ENCODE measurements around the gene GPR173. TPM values are rescaled to one million over a fixed set of nuclear protein-coding genes. Genes with fewer than 3 reads are reported as not detected.

GPR173 gene
- total RNA-seq, 1 donor from 2014 or later, result 2.1 TPM

DNA sequence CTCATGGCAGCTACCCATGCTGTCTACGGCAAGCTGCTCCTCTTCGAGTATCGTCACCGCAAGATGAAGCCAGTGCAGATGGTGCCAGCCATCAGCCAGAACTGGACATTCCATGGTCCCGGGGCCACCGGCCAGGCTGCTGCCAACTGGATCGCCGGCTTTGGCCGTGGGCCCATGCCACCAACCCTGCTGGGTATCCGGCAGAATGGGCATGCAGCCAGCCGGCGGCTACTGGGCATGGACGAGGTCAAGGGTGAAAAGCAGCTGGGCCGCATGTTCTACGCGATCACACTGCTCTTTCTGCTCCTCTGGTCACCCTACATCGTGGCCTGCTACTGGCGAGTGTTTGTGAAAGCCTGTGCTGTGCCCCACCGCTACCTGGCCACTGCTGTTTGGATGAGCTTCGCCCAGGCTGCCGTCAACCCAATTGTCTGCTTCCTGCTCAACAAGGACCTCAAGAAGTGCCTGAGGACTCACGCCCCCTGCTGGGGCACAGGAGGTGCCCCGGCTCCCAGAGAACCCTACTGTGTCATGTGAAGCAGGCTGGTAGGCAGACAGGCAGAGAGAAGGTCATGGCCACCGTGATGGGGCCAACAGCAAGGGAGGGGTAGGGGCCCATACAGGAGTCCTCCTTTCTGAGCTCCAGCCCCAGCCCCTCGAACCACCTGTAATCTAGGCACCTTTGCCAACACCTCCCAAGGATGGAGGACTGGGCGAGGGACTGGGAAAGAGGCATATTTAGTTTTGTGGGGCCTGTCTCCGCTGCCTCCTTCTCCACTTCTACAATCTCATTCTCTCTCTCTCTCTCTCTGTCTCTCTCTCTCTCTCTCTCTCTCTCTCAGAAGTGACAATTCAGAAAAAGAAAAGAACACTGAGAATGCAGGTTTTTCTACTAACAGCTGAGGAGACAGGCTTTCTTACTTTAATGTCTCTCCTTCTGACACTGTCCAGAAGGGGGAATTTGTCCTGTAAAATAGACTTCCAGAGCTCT, 28.9 kb downstream of the GPR173 start:
- DNase-seq (ENCODE audit: low spot score in 2 of 2), result peak in 1 of 2 donors; percentile 31
- Histone ChIP-seq H3K4me1 (no peaks in the 10 kb centered on the region), H3K36me3 (no peaks in the 10 kb centered on the region), H3K27ac (no peak overlapping the region), H3K4me3 (no peak overlapping the region), H3K27me3 (no peaks in the 10 kb centered on the region), H3K9me3 (no peaks in the 10 kb centered on the region)
- TF ChIP-seq, protein P1, sequence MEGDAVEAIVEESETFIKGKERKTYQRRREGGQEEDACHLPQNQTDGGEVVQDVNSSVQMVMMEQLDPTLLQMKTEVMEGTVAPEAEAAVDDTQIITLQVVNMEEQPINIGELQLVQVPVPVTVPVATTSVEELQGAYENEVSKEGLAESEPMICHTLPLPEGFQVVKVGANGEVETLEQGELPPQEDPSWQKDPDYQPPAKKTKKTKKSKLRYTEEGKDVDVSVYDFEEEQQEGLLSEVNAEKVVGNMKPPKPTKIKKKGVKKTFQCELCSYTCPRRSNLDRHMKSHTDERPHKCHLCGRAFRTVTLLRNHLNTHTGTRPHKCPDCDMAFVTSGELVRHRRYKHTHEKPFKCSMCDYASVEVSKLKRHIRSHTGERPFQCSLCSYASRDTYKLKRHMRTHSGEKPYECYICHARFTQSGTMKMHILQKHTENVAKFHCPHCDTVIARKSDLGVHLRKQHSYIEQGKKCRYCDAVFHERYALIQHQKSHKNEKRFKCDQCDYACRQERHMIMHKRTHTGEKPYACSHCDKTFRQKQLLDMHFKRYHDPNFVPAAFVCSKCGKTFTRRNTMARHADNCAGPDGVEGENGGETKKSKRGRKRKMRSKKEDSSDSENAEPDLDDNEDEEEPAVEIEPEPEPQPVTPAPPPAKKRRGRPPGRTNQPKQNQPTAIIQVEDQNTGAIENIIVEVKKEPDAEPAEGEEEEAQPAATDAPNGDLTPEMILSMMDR (IDR thresholded peaks at IDR 0.05), result no peak
- intact Hi-C loops (cut with DNase I), result no loop called here

DNA sequence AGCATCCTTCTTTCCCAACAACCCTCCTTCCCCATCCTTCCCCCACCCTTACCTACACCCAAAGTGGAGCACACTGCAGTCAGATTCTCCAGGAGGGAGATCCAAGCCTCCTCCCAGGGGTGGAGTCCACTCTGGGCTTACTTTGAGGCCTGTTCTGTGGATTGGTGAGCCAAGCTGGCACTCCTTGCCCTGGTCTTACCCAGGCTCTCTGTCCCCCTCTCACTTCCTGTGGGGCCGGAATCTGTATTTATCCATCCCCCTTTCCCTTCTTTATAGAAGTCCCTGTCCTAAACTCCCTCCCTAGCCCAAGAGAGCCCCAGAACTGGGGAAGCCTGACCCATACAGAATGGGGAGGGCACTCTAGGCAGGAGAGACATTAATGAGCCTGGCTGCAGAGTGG, 30.4 kb downstream of the GPR173 start:
- intact Hi-C loops (cut with DNase I), result no loop called here

DNA sequence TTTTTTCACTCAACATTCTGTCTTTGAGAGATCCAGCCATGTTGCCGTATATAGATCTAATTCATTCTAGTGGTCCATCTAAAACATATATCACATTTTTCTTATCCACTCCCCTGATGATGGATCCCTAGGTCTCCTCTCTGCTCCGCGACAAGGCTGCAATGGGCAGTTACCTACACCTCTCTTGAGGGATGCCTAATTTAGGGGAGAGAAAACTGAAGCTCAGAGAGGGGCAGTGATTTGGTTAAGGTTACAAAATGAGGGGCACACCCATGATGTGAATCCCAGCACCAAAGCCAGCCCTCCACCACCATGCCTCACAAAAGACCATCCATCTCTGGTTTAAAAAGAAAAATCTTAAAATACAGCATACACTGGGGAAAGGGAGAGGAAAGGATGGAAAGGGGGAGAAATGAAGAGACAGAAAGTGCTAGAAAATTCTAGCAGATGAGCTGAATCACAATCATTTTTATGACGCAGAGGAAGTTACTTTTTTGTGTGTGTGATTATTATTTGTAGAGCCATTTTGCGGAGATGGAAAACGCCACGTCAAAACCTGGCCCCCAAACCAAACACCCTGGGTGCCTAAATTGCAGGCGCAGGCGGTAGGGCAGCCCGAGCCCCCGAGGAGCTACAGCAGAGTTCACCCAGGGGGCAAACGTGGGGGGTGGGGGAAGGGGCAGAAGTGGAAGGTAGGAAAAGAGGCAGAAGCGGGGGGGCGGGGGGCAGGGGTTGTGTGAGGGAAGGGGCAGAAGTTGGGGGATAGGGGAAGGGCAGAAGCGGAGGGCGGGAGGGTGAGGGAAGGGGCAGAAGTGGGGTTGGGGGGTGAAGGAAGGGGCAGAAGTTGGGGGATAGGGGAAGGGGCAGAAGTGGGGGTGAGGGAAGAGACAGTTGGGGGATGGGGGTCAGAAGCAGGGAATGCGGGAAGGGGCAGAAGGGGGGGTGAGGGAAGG, 32.3 kb downstream of the GPR173 start:
- H3K27ac ChIP-seq, result peak overlapping the region; percentile 88 to 96
- no peaks in the 10 kb centered on the region for H3K9me3 ChIP-seq
- peaks cover 4 to 16% of the 10 kb centered on the region in 2 donors for H3K36me3 ChIP-seq
- TF ChIP-seq, protein P1 (IDR thresholded peaks at IDR 0.05), result no peak
- intact Hi-C loops (cut with DNase I), result loop anchor here (10.0 kb wide), 1 partner anchor 604 kb away; the partner anchor contains the start of gene HUWE1
- DNase-seq (ENCODE audit: low spot score in 2 of 2), result peak in 1 of 2 donors; percentile 61
- H3K4me1 ChIP-seq, result peaks cover 0 to 2% of the 10 kb centered on the region in 2 donors
- peak overlapping the region; percentile 21 to 52 for H3K4me3 ChIP-seq
- no peaks in the 10 kb centered on the region for H3K27me3 ChIP-seq

More for the DNA sequence above, 30.4 kb downstream of the GPR173 start:
- Histone ChIP-seq H3K36me3 (no peaks in the 10 kb centered on the region), H3K27ac (peak overlapping the region; percentile 56 to 88), H3K27me3 (no peaks in the 10 kb centered on the region), H3K4me3 (no peak overlapping the region), H3K9me3 (no peaks in the 10 kb centered on the region), H3K4me1 (no peaks in the 10 kb centered on the region)
- TF ChIP-seq, protein P1 (IDR thresholded peaks at IDR 0.05), result no peak
- DNase-seq (ENCODE audit: low spot score in 2 of 2), result peak in 1 of 2 donors; percentile 28

DNA sequence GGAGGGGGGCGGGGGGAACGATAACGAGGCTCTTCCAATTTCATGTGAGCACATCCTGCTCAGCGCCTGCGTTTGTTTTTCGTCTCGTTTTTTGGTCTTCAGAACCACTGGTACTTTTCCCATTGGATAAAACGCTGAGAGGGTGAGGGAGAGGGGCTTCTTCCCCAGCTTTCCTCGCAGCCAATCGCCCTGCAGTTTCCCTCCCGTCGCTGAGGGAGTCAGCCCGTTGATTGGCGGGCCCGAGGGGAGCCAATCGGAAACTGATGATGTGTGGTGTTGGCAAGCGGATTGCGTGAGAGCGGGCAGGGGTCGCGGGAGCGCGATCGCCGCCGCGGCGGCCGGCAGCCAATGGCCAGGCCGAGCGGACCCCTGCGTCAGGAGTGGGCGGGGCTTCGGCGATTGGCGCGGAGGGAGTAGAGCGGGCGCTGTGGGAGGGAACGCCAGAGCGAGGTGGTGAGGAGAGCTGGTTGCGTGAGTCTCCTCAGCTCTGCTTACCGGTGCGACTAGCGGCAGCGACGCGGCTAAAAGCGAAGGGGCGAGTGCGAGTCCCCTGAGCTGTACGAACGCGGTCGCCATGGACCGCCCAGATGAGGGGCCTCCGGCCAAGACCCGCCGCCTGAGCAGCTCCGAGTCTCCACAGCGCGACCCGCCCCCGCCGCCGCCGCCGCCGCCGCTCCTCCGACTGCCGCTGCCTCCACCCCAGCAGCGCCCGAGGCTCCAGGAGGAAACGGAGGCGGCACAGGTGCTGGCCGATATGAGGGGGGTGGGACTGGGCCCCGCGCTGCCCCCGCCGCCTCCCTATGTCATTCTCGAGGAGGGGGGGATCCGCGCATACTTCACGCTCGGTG, 33.6 kb downstream of the GPR173 start, which contains the start of gene TSPYL2:
TSPYL2 (plus strand) TSS at position 443 of the 848 bp plus-strand sequence; CDS start at position 575, 132 bp downstream.
- Histone ChIP-seq H3K27me3 (no peaks in the 10 kb centered on the region), H3K4me1 (peaks cover 0 to 2% of the 10 kb centered on the region in 2 donors), H3K36me3 (peaks cover 4 to 23% of the 10 kb centered on the region in 2 donors), H3K4me3 (peak within 1 kb of the TSS; percentile 74 to 97), H3K9me3 (no peaks in the 10 kb centered on the region), H3K27ac (peak within 1 kb of the TSS; percentile 96)
- intact Hi-C loops (cut with DNase I), result loop anchor here (10.0 kb wide), 1 partner anchor 603 kb away; the partner anchor contains the start of gene HUWE1
- peak; percentile 89 to 96 for DNase-seq (ENCODE audit: low spot score in 2 of 2)
- TF ChIP-seq, protein P1 (IDR thresholded peaks at IDR 0.05), result peak in 1 of 3 experiments; percentile 5

Data from ascending aorta (tissue), 2 donors.